Hepatocyte (in vitro differentiated cells): ENCODE data around the gene ZC3H12C. TPM values are rescaled to one million over a fixed set of nuclear protein-coding genes. Genes with fewer than 3 reads are reported as not detected.

Experiments
- DNase-seq: peaks from one replicate; pipeline ENCODE4 v3.0.0-alpha.2; 2016; ENCODE audit warnings: low spot score
- H2AFZ ChIP-seq: fragments of 200-600 bp; sonication (generic); 2 replicates; pipeline ENCODE4 v1.6.0; 2016; ENCODE audit warnings: antibody characterized with exemption, mild to moderate bottlenecking
- H3K27ac ChIP-seq: fragments of 200-600 bp; sonication (generic); 2 replicates; pipeline ENCODE4 v1.5.1; 2016; ENCODE audit warnings: mild to moderate bottlenecking
- H3K27me3 ChIP-seq: fragments of 200-600 bp; sonication (generic); 2 replicates; pipeline ENCODE4 v1.6.1; 2016
- H3K36me3 ChIP-seq: fragments of 200-600 bp; sonication (generic); replicated peaks from 2 replicates; pipeline ENCODE4 v1.5.1; 2016; ENCODE audit warnings: low read depth; ENCODE audit not compliant: insufficient read depth
- H3K4me1 ChIP-seq: fragments of 200-600 bp; sonication (generic); 2 replicates; pipeline ENCODE4 v1.5.1; 2016; ENCODE audit warnings: mild to moderate bottlenecking, moderate library complexity; ENCODE audit not compliant: insufficient read depth
- H3K4me2 ChIP-seq: fragments of 200-600 bp; sonication (generic); 2 replicates; pipeline ENCODE4 v1.6.0; 2016
- H3K4me3 ChIP-seq: fragments of 200-600 bp; sonication (generic); 2 replicates; pipeline ENCODE4 v1.5.1; 2016; ENCODE audit warnings: mild to moderate bottlenecking
- H3K79me2 ChIP-seq: fragments of 200-600 bp; sonication (generic); 2 replicates; pipeline ENCODE4 v1.6.0; 2017; ENCODE audit warnings: mild to moderate bottlenecking
- H3K9me2 ChIP-seq: fragments of 200-600 bp; sonication (generic); replicated peaks from 2 replicates; pipeline ENCODE4 v1.6.0; 2017; ENCODE audit warnings: mild to moderate bottlenecking; ENCODE audit not compliant: insufficient read depth
- H3K9me3 ChIP-seq: fragments of 200-600 bp; sonication (generic); 2 replicates; pipeline ENCODE4 v1.5.1; 2016; ENCODE audit warnings: low read depth, mild to moderate bottlenecking
- H4K20me1 ChIP-seq: fragments of 200-600 bp; sonication (generic); 2 replicates; pipeline ENCODE4 v1.6.0; 2016; ENCODE audit warnings: mild to moderate bottlenecking; ENCODE audit not compliant: insufficient read depth, poor library complexity, severe bottlenecking
- CTCF ChIP-seq: fragments of 200-600 bp; sonication (generic); IDR thresholded peaks from 2 replicates; pipeline ENCODE4 v1.5.1; 2016; ENCODE audit warnings: antibody characterized with exemption, mild to moderate bottlenecking; ENCODE audit not compliant: poor library complexity
- EZH2 ChIP-seq: fragments of 200-600 bp; sonication (generic); IDR thresholded peaks from 2 replicates; pipeline ENCODE4 v1.6.1; 2016; ENCODE audit warnings: antibody characterized with exemption, mild to moderate bottlenecking, borderline replicate concordance
- EZH2phosphoT487 ChIP-seq: fragments of 200-600 bp; sonication (generic); IDR thresholded peaks from one replicate; pipeline ENCODE4 v1.6.1; 2018; ENCODE audit warnings: antibody characterized with exemption, mild to moderate bottlenecking, low read depth, moderate library complexity; ENCODE audit not compliant: unreplicated experiment, severe bottlenecking
- WGBS: methylation state at CpG from one replicate; pipeline ENCODE4 v1.1.6; 2016; ENCODE audit warnings: low lambda C conversion rate; ENCODE audit errors: missing lambda C conversion rate; 5-methylcytosine and 5-hydroxymethylcytosine counted together
- polyA plus RNA-seq: library from polyadenylated mRNA; unstranded; fragments of >200 nt; fragmentation: Nextera tagmentation; extraction: Ambion mirVana; gene quantifications from 2 replicates; pipeline ENCODE4 v1.2.1, GENCODE V29; 2016
- total RNA-seq: library from RNA; depleted of rRNA; stranded (reverse); fragments of >200 nt; gene quantifications from 2 replicates; pipeline ENCODE4 v1.2.3, GENCODE V29; 2014

The ZC3H12C gene
- total and polyA plus RNA-seq, 2 experiments from 2014 or later = 1.7 to 12.3 TPM

- Histone ChIP-seq H3K9me3 (no peaks in the 10 kb centered on the region), H3K4me3 (no peak overlapping the region), H4K20me1 (no peaks in the 10 kb centered on the region), H3K4me2 (no peak overlapping the region), H3K4me1 (peaks cover 14% of the 10 kb centered on the region), H3K27me3 (no peaks in the 10 kb centered on the region), H3K27ac (peak overlapping the region; percentile 30), H2AFZ (no peak overlapping the region), H3K36me3 (no peaks in the 10 kb centered on the region), H3K9me2 (no peaks in the 10 kb centered on the region), H3K79me2 (no peaks in the 10 kb centered on the region)
- WGBS = 54% methylated on average over 4 of the region's 4 CpGs
- TF ChIP-seq EZH2 (no peak), CTCF (no peak), EZH2phosphoT487 (no peak)
- peak; percentile 41 for DNase-seq
Observed at GRCh38 chr11:110199184-110199981, 106.2 kb downstream of the ZC3H12C start.

GRCh38 chr11:110200241-110200640 lies 107.0 kb downstream of the ZC3H12C start:
- Histone ChIP-seq H3K4me2 (no peak overlapping the region), H3K27me3 (no peaks in the 10 kb centered on the region), H3K9me3 (no peaks in the 10 kb centered on the region), H3K79me2 (no peaks in the 10 kb centered on the region), H3K27ac (peak overlapping the region; percentile 30), H3K9me2 (no peaks in the 10 kb centered on the region), H3K4me1 (peaks cover 14% of the 10 kb centered on the region), H3K36me3 (no peaks in the 10 kb centered on the region), H4K20me1 (no peaks in the 10 kb centered on the region), H3K4me3 (no peak overlapping the region), H2AFZ (no peak overlapping the region)
- TF ChIP-seq EZH2 (no peak), EZH2phosphoT487 (no peak), CTCF (no peak)
- no peak for DNase-seq
- WGBS = 47% methylated on average over 6 of the region's 6 CpGs

DNA sequence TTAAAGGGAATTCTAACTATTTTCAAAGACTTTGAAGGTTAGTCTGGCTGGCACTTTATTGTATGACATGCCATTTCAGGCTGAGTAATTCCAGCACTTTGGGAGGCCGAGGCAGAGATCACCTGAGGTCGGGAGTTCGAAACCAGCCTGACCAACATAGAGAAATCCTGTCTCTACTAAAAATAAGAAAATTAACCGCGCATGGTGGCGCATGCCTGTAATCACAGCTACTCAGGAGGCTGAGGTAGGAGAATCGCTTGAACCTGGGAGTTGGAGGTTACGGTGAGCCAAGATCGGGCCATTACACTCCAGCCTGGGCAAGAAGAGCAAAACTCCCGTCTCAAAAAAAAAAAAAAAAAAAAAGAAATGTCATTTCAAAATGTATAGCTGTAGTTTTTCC lies 107.6 kb downstream of the ZC3H12C start:
- no peaks in the 10 kb centered on the region for H3K9me2 ChIP-seq
- no peak overlapping the region for H2AFZ ChIP-seq
- peaks cover 10% of the 10 kb centered on the region for H3K4me1 ChIP-seq
- H3K79me2 ChIP-seq = no peaks in the 10 kb centered on the region
- H3K4me2 ChIP-seq = no peak overlapping the region
- peak overlapping the region; percentile 30 for H3K27ac ChIP-seq
- H3K36me3 ChIP-seq = no peaks in the 10 kb centered on the region
- H3K9me3 ChIP-seq = no peaks in the 10 kb centered on the region
- 90% methylated on average over 10 of the region's 10 CpGs for WGBS
- DNase-seq = no peak
- no peak overlapping the region for H3K4me3 ChIP-seq
- TF ChIP-seq CTCF (no peak), EZH2phosphoT487 (no peak), EZH2 (no peak)
- H3K27me3 ChIP-seq = no peaks in the 10 kb centered on the region
- no peaks in the 10 kb centered on the region for H4K20me1 ChIP-seq
